DOHH2 (cell line): ENCODE measurements around the gene BPI.

Source experiments
- H3F3A ChIP-seq: fragments of 200-600 bp; sonication (generic), shearing (Covaris generic); 2 replicates; pipeline ENCODE4 v1.6.0; 2016; ENCODE audit warnings: antibody characterized with exemption, mild to moderate bottlenecking; ENCODE audit not compliant: control insufficient read depth, insufficient read depth
- H3K27ac ChIP-seq: fragments of 200-600 bp; sonication (generic); 2 replicates; pipeline ENCODE4 v1.5.1; 2014; ENCODE audit warnings: low read depth, mild to moderate bottlenecking, low read length, moderate library complexity
- H3K27me3 ChIP-seq: fragments of 200-600 bp; sonication (generic); 2 replicates; pipeline ENCODE4 v1.6.1; 2014; ENCODE audit warnings: mild to moderate bottlenecking, low read length, mixed read lengths; ENCODE audit not compliant: control insufficient read depth
- H3K36me3 ChIP-seq: fragments of 200-600 bp; sonication (generic); 2 replicates; pipeline ENCODE4 v1.6.1; 2014; ENCODE audit warnings: mild to moderate bottlenecking, low read length, moderate library complexity, mixed read lengths; ENCODE audit not compliant: control insufficient read depth
- H3K4me1 ChIP-seq: fragments of 200-600 bp; sonication (generic); 2 replicates; pipeline ENCODE4 v1.6.1; 2014; ENCODE audit warnings: mild to moderate bottlenecking, low read length, mixed read lengths; ENCODE audit not compliant: control insufficient read depth
- H3K4me2 ChIP-seq: fragments of 200-600 bp; sonication (generic); 2 replicates; pipeline ENCODE4 v1.6.0; 2014; ENCODE audit warnings: mild to moderate bottlenecking, low read length, moderate library complexity
- H3K4me3 ChIP-seq: fragments of 200-600 bp; sonication (generic); 2 replicates; pipeline ENCODE4 v1.5.1; 2014; ENCODE audit warnings: mild to moderate bottlenecking, low read length, mixed read lengths
- H3K79me2 ChIP-seq: fragments of 200-600 bp; sonication (generic); 2 replicates; pipeline ENCODE4 v1.6.1; 2014; ENCODE audit warnings: mild to moderate bottlenecking, low read length, mixed read lengths; ENCODE audit not compliant: control insufficient read depth
- H3K9me2 ChIP-seq: fragments of 200-600 bp; sonication (generic); replicated peaks from 2 replicates; pipeline ENCODE4 v1.6.1; 2014; ENCODE audit warnings: mild to moderate bottlenecking, low read length, mixed read lengths; ENCODE audit not compliant: control insufficient read depth
- H3K9me3 ChIP-seq: fragments of 200-600 bp; sonication (generic); 2 replicates; pipeline ENCODE4 v1.6.1; 2014; ENCODE audit warnings: antibody characterized with exemption, low read length, mixed read lengths; ENCODE audit not compliant: control insufficient read depth, insufficient read depth
- H4K20me1 ChIP-seq: fragments of 200-600 bp; sonication (generic); 2 replicates; pipeline ENCODE4 v1.6.0; 2014; ENCODE audit warnings: low read depth, mild to moderate bottlenecking, antibody characterized with exemption, low read length, moderate library complexity; ENCODE audit not compliant: control insufficient read depth, insufficient read depth
- CTCF ChIP-seq: fragments of 200-600 bp; sonication (generic); IDR thresholded peaks from one replicate; pipeline ENCODE4 v1.5.1; 2014; ENCODE audit warnings: antibody characterized with exemption, mild to moderate bottlenecking, low read depth, low read length; ENCODE audit not compliant: poor library complexity, severe bottlenecking
- EZH2phosphoT487 ChIP-seq: fragments of 200-600 bp; sonication (generic); IDR thresholded peaks from 2 replicates; pipeline ENCODE4 v1.6.1; 2017; ENCODE audit warnings: borderline replicate concordance, mild to moderate bottlenecking, antibody characterized with exemption, low read length, moderate library complexity, mixed read lengths

Gene BPI

DNA sequence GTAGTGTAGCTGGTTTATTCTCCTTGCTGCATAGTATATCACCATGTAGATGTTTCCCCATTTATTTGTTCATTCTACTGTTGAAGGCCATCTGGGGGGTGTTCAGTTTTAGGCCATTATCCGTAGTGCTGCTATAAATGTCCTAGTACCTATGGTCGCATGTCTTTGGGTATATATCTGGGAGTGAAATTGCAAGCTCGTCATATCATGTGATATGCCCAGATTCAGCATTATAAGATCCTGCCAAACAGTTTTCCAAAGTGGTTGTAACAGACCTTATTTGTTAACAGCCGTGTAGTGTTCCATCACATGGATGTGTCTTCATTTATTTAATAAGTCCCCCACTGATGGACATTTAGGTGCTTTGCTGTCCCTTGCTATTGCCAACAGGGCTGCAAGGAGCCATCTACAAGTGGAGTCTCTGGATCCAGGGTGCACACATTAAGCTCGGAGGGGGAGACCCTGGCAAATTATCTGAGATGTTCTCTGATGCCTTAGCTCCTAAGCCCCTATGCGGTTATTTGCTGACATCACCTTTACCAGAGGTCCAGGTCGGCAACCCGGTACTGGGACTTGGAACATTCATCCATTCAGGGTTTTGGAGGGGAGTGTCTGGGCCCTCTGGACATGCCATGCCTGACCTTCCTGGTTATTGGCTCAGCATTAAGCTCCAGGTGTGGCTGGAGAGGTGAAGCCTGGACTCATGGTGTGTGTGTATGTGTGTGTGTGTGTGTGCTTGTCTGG lies 59.2 kb downstream of the BPI start:
- no peak for TF ChIP-seq EZH2phosphoT487
- TF ChIP-seq CTCF: no peak
- Histone ChIP-seq H3K27me3 (peaks cover 2% of the 10 kb centered on the region), H3K79me2 (no peaks in the 10 kb centered on the region), H3K9me3 (no peaks in the 10 kb centered on the region), H3K9me2 (no peaks in the 10 kb centered on the region), H3K4me1 (no peaks in the 10 kb centered on the region), H3K36me3 (no peaks in the 10 kb centered on the region), H3K4me2 (no peak overlapping the region), H3K27ac (no peak overlapping the region), H4K20me1 (no peaks in the 10 kb centered on the region), H3F3A (no peaks in the 10 kb centered on the region), H3K4me3 (no peak overlapping the region)

DNA sequence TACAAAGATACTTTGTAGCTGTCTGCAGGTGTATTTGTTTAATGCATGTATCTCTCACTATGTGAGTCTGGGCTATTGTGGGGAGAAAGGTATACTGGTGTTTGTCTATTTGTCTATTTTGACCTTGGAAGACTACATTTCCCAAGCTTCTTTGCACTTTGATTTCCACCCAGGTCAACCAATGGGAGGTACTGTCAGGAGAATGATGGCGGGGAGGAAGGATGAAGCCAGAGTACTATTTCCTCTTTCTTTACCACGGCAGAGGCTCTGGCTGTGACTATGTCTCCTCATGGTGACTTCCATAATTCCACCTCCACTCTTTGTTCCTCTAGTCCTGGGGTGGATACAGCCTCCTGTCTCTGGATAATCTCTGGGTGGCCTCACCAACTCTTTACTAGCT lies 65.4 kb downstream of the BPI start:
- peaks cover 16% of the 10 kb centered on the region for H3K27me3 ChIP-seq
- H3K79me2 ChIP-seq: no peaks in the 10 kb centered on the region
- H3K9me2 ChIP-seq: no peaks in the 10 kb centered on the region
- no peak overlapping the region for H3K27ac ChIP-seq
- H4K20me1 ChIP-seq: no peaks in the 10 kb centered on the region
- H3K4me2 ChIP-seq: peak overlapping the region; percentile 25
- no peaks in the 10 kb centered on the region for H3K36me3 ChIP-seq
- H3F3A ChIP-seq: no peaks in the 10 kb centered on the region
- H3K4me1 ChIP-seq: no peaks in the 10 kb centered on the region
- no peak for TF ChIP-seq EZH2phosphoT487
- TF ChIP-seq CTCF: no peak
- H3K4me3 ChIP-seq: peak overlapping the region; percentile 15; the same call in 1 of the 2 replicates
- no peaks in the 10 kb centered on the region for H3K9me3 ChIP-seq

GRCh38 chr20:38372806-38373205 lies 68.8 kb downstream of the BPI start:
- Histone ChIP-seq H3K79me2 (no peaks in the 10 kb centered on the region), H3K27me3 (peaks cover 16% of the 10 kb centered on the region), H3K36me3 (no peaks in the 10 kb centered on the region), H3K4me3 (no peak overlapping the region), H3K9me2 (no peaks in the 10 kb centered on the region), H3K4me2 (no peak overlapping the region), H3K9me3 (no peaks in the 10 kb centered on the region), H3F3A (no peaks in the 10 kb centered on the region), H3K27ac (no peak overlapping the region), H3K4me1 (no peaks in the 10 kb centered on the region), H4K20me1 (no peaks in the 10 kb centered on the region)
- no peak for TF ChIP-seq EZH2phosphoT487
- TF ChIP-seq CTCF: no peak
